Activated naive CD4-positive, alpha-beta T cell treated with anti-CD3 and anti-CD28 coated beads, Interleukin-2, amount 10 ng/mL, durations not matched to agents 7 days and 5 days (primary cell): ENCODE measurements around the gene CCDC137.

Experiments used
- CTCF ChIA-PET: fragments of 350-600 bp; sonication (Branson Sonifier 250); formaldehyde crosslinking; loops from one replicate; lab custom pipeline; 2021; ENCODE audit warnings: antibody characterized with exemption; lab: Charles Lee
- DNase-seq: peaks from one replicate; pipeline ENCODE4 v3.0.0-alpha.2; 2020
- H3K27ac Mint-ChIP-seq: one replicate; pipeline ENCODE4 v1.8.0; 2021; ENCODE audit warnings: mild to moderate bottlenecking, moderate library complexity, mixed read lengths
- H3K27me3 Mint-ChIP-seq: one replicate; pipeline ENCODE4 v1.8.0; 2021; ENCODE audit warnings: mild to moderate bottlenecking, mixed read lengths
- H3K36me3 Mint-ChIP-seq: one replicate; pipeline ENCODE4 v1.8.0; 2021; ENCODE audit warnings: mixed read lengths
- H3K4me1 Mint-ChIP-seq: one replicate; pipeline ENCODE4 v1.8.0; 2021; ENCODE audit warnings: mixed read lengths
- H3K4me3 Mint-ChIP-seq: one replicate; pipeline ENCODE4 v1.8.0; 2021; ENCODE audit warnings: mild to moderate bottlenecking, moderate library complexity, mixed read lengths
- H3K9me3 Mint-ChIP-seq: one replicate; pipeline ENCODE4 v1.8.0; 2021; ENCODE audit warnings: mixed read lengths

CCDC137 gene

GRCh38 chr17:81715872-81716673, 49.5 kb downstream of the CCDC137 start:
- H3K4me1 Mint-ChIP-seq: peaks cover 26% of the 10 kb centered on the region
- CTCF ChIA-PET: no interaction called here
- no peaks in the 10 kb centered on the region for H3K9me3 Mint-ChIP-seq
- no peaks in the 10 kb centered on the region for H3K27me3 Mint-ChIP-seq
- no peak for DNase-seq
- no peak overlapping the region for H3K27ac Mint-ChIP-seq
- H3K36me3 Mint-ChIP-seq: peaks cover 3% of the 10 kb centered on the region
- H3K4me3 Mint-ChIP-seq: no peak overlapping the region

GRCh38 chr17:81716674-81716996, 50.1 kb downstream of the CCDC137 start:
- H3K27me3 Mint-ChIP-seq: peaks cover 1% of the 10 kb centered on the region
- H3K9me3 Mint-ChIP-seq: no peaks in the 10 kb centered on the region
- peaks cover 3% of the 10 kb centered on the region for H3K36me3 Mint-ChIP-seq
- CTCF ChIA-PET: no interaction called here
- no peak overlapping the region for H3K27ac Mint-ChIP-seq
- no peak for DNase-seq
- no peak overlapping the region for H3K4me3 Mint-ChIP-seq
- peaks cover 20% of the 10 kb centered on the region for H3K4me1 Mint-ChIP-seq

- Mint-ChIP-seq H3K27me3 (peaks cover 6% of the 10 kb centered on the region), H3K9me3 (no peaks in the 10 kb centered on the region), H3K4me1 (peaks cover 19% of the 10 kb centered on the region), H3K4me3 (no peak overlapping the region), H3K36me3 (peaks cover 3% of the 10 kb centered on the region), H3K27ac (no peak overlapping the region)
- CTCF ChIA-PET: no interaction called here
- DNase-seq: no peak
Measured at GRCh38 chr17:81717049-81717765, 50.7 kb downstream of the CCDC137 start.

- CTCF ChIA-PET: no interaction called here
- H3K36me3 Mint-ChIP-seq: peaks cover 3% of the 10 kb centered on the region
- no peak for DNase-seq
- no peaks in the 10 kb centered on the region for H3K9me3 Mint-ChIP-seq
- H3K4me1 Mint-ChIP-seq: peaks cover 17% of the 10 kb centered on the region
- no peak overlapping the region for H3K27ac Mint-ChIP-seq
- peaks cover 6% of the 10 kb centered on the region for H3K27me3 Mint-ChIP-seq
- no peak overlapping the region for H3K4me3 Mint-ChIP-seq
Measured at GRCh38 chr17:81717766-81718089, 51.2 kb downstream of the CCDC137 start.

GRCh38 chr17:81719410-81720266, 53.1 kb downstream of the CCDC137 start:
- Mint-ChIP-seq H3K4me3 (no peak overlapping the region), H3K27me3 (peaks cover 25% of the 10 kb centered on the region), H3K4me1 (peaks cover 3% of the 10 kb centered on the region), H3K36me3 (peaks cover 3% of the 10 kb centered on the region), H3K9me3 (no peaks in the 10 kb centered on the region), H3K27ac (no peak overlapping the region)
- no peak for DNase-seq
- CTCF ChIA-PET: no interaction called here

GRCh38 chr17:81720267-81721071, 53.9 kb downstream of the CCDC137 start:
- Mint-ChIP-seq H3K27me3 (peaks cover 28% of the 10 kb centered on the region), H3K27ac (no peak overlapping the region), H3K9me3 (no peaks in the 10 kb centered on the region), H3K4me3 (no peak overlapping the region), H3K4me1 (peaks cover 3% of the 10 kb centered on the region), H3K36me3 (peaks cover 3% of the 10 kb centered on the region)
- DNase-seq: no peak
- CTCF ChIA-PET: interaction anchor here (0.6 to 1.3 kb wide), 2 partner anchors 14 to 17 kb away, joined by 3 to 4 read pairs; no protein-coding TSS in a partner anchor

- Mint-ChIP-seq H3K36me3 (peaks cover 3% of the 10 kb centered on the region), H3K27me3 (peaks cover 35% of the 10 kb centered on the region), H3K9me3 (no peaks in the 10 kb centered on the region), H3K4me1 (peaks cover 3% of the 10 kb centered on the region), H3K4me3 (no peak overlapping the region), H3K27ac (no peak overlapping the region)
- CTCF ChIA-PET: interaction anchor here (0.7 kb wide), 1 partner anchor 149 kb away, joined by 3 read pairs; no protein-coding TSS in a partner anchor
- DNase-seq: no peak
Measured at GRCh38 chr17:81722184-81723120, 55.9 kb downstream of the CCDC137 start.
